ENCODE measurements around the gene MUSK. TPM values are rescaled to one million over a fixed set of nuclear protein-coding genes. Genes with fewer than 3 reads are reported as not detected.

The MUSK gene
- total and polyA plus RNA-seq, 2 of the 8 experiments (the other 6 are each of a cell fraction or from before 2014, with no cell fraction given), result not detected

- Histone ChIP-seq H4K8ac (ENCODE audit: extremely low read depth, insufficient read depth, low read length) (no peak overlapping the region), H2BK15ac (ENCODE audit: low read length) (no peak overlapping the region), H3K27ac (ENCODE audit: low read depth, low read length) (no peak overlapping the region), H3K4me2 (ENCODE audit: insufficient read depth in 1 of 2, low read depth in 2 of 2, low read length in 2 of 2) (no peak overlapping the region), H3K79me2 (ENCODE audit: control insufficient read depth in 1 of 2, insufficient read depth in 2 of 2, low read length in 2 of 2) (no peaks in the 10 kb centered on the region), H3K23ac (ENCODE audit: insufficient read length) (no peak overlapping the region), H2AFZ (ENCODE audit: low read length) (no peak overlapping the region), H2BK12ac (ENCODE audit: low read depth, low read length) (no peak overlapping the region), H3K9me3 (ENCODE audit: insufficient read depth in 2 of 2, low read depth in 1 of 2, low read length in 1 of 2) (no peaks in the 10 kb centered on the region), H4K5ac (ENCODE audit: insufficient read length, low read depth, low read length) (no peak overlapping the region), H3K23me2 (ENCODE audit: low read depth, low read length) (no peaks in the 10 kb centered on the region; the same call in 1 of the 2 replicates), H4K91ac (replicated peaks; ENCODE audit: insufficient read length, low read length) (no peak overlapping the region), H3K56ac (replicated peaks; ENCODE audit: insufficient read length, low read depth, low read length) (no peak overlapping the region), H3K79me1 (ENCODE audit: low read depth, low read length) (no peaks in the 10 kb centered on the region), H2BK120ac (replicated peaks; ENCODE audit: low read depth, low read length) (no peak overlapping the region), H2AK5ac (ENCODE audit: low read depth, low read length) (no peak overlapping the region), H2BK5ac (ENCODE audit: low read depth, low read length) (no peak overlapping the region), H3K14ac (ENCODE audit: insufficient read length) (no peak overlapping the region), H3K36me3 (ENCODE audit: control insufficient read depth in 2 of 4, insufficient read depth in 4 of 4, low read length in 3 of 4) (0 out of 8 replicates have a peak, but pooled peaks cover 0 to 2% (median 0%) of the 10 kb centered on the region in 4 experiments), H3K27me3 (replicated peaks in 1 of 4; ENCODE audit: control insufficient read depth in 3 of 4, extremely low read depth in 1 of 4, insufficient read depth in 3 of 4, low read length in 3 of 4) (no peaks in the 10 kb centered on the region), H4K20me1 (replicated peaks in 1 of 2; ENCODE audit: control insufficient read depth in 1 of 2, insufficient read depth in 2 of 2, low read length in 2 of 2) (no peaks in the 10 kb centered on the region), H2BK20ac (ENCODE audit: low read length) (no peak overlapping the region), H3K4me1 (replicated peaks in 1 of 4; ENCODE audit: control insufficient read depth in 3 of 4, insufficient read depth in 4 of 4, low read length in 3 of 4) (peaks cover 0 to 4% (median 3%) of the 10 kb centered on the region in 4 experiments; a peak in 3 of 7 replicates), H3K18ac (ENCODE audit: extremely low read depth, low read length) (no peak overlapping the region), H3K4ac (replicated peaks; ENCODE audit: insufficient read length, low read depth, low read length) (no peak overlapping the region), H3K4me3 (ENCODE audit: extremely low read depth in 1 of 4, insufficient read depth in 2 of 4, low read depth in 3 of 4, low read length in 4 of 4) (no peak overlapping the region), H3K9ac (replicated peaks in 1 of 4; ENCODE audit: extremely low read depth in 1 of 4, low read depth in 3 of 4, low read length in 3 of 4) (no peak overlapping the region)
- FAIRE-seq, result no peak
- no peak for TF ChIP-seq TBP (IDR thresholded peaks at IDR 0.05; ENCODE audit: low read depth, low read length)
- TF ChIP-seq TCF12 (IDR thresholded peaks at IDR 0.05; ENCODE audit: low read depth, low read length), result no peak
- TF ChIP-seq CEBPB (IDR thresholded peaks at IDR 0.05; ENCODE audit: low read depth, low read length), result no peak
- TF ChIP-seq CHD1 (IDR thresholded peaks at IDR 0.05; ENCODE audit: low read depth, low read length), result no peak
- TF ChIP-seq RBBP5 (IDR thresholded peaks at IDR 0.05; ENCODE audit: borderline replicate concordance, low read depth, low read length), result no peak
- TF ChIP-seq EP300 (IDR thresholded peaks at IDR 0.05; ENCODE audit: borderline replicate concordance in 1 of 2, low read depth in 2 of 2, low read length in 2 of 2), result no peak
- no peak for TF ChIP-seq TAF1 (IDR thresholded peaks at IDR 0.05; ENCODE audit: low read depth, low read length)
- TF ChIP-seq CHD2 (IDR thresholded peaks at IDR 0.05; ENCODE audit: low read length), result no peak
- TF ChIP-seq EZH2 (IDR thresholded peaks at IDR 0.05; ENCODE audit: low read depth, low read length, severe bottlenecking), result no peak
- DNase-seq (ENCODE audit: low read depth in 1 of 2, low spot score in 2 of 2), result no peak
- ChIA-PET CTCF (ENCODE audit: partially characterized antibody) (interaction anchor here (0.6 kb wide), 1 partner anchor 54 kb away, joined by 3 read pairs; no protein-coding TSS in a partner anchor), POLR2A (ENCODE audit: partially characterized antibody) (no interaction called here)
Measured at GRCh38 chr9:110738982-110739381, 70.4 kb downstream of the MUSK start.
